NAMALWA (cell line): ENCODE results near the gene SELPLG.
"Not testable (repeated sequence)": the region's sequence is repeated elsewhere in the genome, so short reads cannot be mapped to it uniquely, and the experiment has no call there.

Source experiments
- DNase-seq: peaks from one replicate; pipeline ENCODE4 v3.0.0-alpha.2; 2015; ENCODE audit warnings: low spot score

The SELPLG gene

GRCh38 chr12:108603743-108604142 lies 30.0 kb downstream of the SELPLG start:
- DNase-seq, result no peak

- DNase-seq, result no peak
Measured at GRCh38 chr12:108602976-108603704, 30.6 kb downstream of the SELPLG start.

DNA sequence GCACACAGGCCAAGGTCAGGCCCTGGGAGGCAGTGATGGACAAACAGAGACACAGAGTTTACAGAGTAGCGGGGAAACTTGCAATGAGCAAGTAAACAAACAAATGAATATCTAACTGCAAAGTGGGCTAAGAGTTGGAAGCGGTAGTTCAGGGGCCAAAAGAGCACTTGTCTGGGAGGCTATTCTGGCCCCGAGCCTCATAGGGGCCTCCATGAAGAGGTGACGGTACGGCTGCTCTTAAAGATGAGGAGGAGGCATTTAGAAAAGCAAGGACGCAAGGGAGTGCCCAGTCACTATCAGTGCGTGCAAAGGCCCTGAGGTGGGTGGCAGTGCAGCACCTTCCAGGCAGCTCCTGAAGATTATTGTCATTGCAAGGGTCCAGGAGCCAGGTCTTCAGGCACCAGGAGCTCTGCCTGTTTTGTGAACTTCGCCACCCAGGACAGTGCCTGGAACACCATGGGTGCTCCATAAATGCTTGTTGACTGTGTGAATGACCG lies 31.4 kb downstream of the SELPLG start:
- DNase-seq, result no peak

- DNase-seq, result no peak
Measured at GRCh38 chr12:108600702-108601007, 33.0 kb downstream of the SELPLG start.

GRCh38 chr12:108599948-108600701 lies 33.6 kb downstream of the SELPLG start:
- no peak for DNase-seq

- no peak for DNase-seq
Measured at GRCh38 chr12:108599541-108599940, 34.2 kb downstream of the SELPLG start.

GRCh38 chr12:108598553-108599250 lies 35.0 kb downstream of the SELPLG start:
- no peak for DNase-seq

DNA sequence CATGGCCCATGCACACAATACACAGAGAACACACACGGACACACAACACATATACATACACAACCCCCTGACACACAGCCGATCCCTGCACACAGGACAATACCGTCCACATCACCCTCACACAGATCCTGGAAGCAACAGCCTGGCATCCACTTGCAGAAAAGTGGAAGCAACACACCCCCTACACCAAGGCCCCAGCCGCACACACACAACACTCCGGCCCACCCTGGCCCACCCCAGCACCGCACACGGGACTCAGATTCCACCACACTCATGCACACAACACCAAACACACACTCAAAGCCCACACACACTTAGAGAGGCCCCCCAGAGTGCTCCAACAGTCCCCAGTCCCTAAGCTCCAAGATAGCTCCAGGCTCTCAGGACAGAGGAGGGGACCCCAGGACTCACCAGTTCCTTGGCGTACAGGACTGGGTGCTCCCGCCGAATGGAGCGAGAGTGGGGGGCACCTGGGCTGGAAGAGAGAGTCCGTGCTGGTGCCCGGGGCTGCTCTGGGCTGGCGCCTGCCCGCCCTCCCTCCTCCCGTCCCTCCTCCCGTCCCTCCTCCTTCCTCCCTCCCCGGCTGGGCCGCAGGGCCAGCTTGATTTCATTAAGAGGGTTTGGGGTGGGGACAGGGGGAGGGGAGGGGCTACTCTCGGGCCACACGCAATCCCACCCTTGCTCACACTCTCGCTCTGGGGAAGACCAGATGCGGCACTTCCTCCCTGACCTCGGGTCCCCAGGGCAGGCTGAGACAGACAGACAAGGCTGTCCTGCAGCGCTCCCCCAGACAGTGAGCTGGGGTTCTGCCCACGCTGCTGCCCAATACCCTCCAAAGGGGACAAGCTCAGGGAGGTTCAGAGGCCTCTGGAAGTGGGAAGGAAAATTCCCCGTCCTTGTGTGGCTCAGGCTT lies 35.9 kb downstream of the SELPLG start, which contains the start of gene TMEM119:
TSS of gene TMEM119 (minus strand) at position 526 of the 913 bp plus-strand sequence. CDS start 5,701 bp downstream, outside the sequence.
- DNase-seq, result no peak

DNA sequence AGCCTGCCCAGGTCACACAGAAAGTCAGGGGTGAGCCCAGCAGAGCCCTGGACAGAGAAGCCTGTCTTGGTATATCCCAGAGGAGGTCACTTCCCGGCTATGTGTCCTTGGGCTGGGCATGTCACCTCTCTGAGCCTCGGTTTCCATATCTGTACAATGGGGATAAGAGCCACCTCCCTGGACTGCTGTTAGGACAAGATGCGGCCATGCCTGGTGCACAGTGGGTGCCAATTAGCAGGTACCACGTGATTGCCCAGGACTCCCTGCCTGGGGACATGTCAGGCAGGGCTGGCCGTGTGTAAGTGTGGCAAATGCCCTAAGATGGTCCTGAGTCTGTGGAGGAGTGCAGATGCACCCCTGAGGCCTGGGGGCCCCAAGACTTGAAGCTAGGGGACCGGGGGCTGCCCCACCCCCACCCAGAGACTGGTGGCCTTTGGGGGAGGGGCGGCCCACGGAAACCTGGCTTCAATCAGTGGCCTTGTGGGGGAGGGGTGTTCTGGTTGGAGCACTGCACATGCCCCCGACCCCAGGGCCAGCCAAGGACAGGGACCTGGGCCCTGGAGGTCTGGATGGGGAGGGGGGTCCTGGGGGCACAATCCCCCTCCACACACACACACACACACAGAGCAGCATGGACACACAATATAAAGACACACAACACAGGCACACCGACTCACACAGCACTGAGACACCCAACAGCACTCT lies 36.7 kb downstream of the SELPLG start:
- DNase-seq, result no peak

DNA sequence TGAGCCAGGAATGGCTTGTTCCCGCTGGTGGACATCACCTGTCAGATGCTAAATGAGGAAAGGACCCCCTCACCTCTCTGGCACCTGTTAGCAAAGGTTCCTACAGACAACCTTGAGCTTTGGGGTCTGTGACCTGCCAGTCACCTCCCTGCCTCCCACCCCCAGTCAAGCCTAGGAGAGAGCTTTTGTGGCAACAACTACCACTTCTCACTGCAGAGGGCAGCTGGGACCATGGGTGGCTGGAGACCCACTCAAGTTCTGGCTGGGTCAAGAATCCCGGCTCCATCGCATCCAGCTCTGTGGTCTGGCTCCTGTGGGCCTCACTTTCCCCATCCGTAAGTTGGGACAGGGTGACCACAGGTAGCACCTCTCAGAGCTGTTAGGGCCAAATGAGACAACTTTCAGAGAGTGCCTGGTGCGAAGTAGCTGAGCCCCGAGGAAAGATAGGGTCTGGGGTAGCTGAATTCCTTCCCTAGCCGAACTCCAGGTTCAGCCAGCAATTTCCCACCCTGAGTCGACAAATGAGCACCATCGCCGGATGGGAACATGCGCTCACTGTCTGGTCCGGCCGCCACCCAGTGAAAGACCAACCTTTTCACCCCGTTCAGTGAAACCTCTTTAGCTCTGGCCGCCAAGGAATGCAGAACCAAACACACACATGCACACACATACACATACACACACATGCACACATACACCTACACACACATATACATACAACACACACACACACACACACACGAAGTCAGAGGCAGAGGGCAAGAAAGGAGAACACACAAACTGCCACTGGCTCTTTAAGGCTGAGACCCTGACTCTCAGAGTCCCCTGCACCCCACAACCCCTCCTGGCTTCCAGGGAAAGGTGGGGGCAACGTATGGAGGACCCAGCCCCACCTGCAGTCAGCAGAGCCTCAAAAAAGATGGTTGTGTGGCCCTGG lies 37.7 kb downstream of the SELPLG start:
- DNase-seq, result no peak

DNA sequence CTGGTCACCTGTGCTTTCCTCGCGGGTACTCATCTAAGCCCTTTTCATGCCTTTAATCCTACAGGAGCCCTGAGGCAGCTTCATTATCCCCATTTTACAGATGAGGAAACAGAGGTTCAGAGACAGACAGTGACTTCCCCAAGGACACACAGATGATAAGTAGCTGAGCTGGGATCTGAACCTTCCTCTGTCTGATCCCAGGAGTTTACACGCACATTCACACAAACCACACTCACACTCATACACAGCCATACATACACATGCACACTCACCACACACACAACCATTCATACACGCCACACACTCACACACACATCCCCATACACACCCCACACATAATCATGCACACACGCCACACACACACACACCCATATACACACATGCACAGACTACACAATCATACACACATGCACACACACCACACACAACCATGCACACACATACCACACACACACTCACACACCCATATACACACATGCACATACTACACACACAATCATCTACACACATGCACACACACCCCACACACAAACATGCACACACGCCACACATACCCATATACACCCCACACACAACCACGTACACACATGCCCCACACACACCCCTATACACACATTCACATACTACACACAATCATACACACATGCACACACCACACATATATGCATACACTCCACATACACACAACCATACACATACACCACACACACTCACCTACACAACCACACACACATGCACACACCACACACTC lies 38.6 kb downstream of the SELPLG start:
- no peak for DNase-seq

DNA sequence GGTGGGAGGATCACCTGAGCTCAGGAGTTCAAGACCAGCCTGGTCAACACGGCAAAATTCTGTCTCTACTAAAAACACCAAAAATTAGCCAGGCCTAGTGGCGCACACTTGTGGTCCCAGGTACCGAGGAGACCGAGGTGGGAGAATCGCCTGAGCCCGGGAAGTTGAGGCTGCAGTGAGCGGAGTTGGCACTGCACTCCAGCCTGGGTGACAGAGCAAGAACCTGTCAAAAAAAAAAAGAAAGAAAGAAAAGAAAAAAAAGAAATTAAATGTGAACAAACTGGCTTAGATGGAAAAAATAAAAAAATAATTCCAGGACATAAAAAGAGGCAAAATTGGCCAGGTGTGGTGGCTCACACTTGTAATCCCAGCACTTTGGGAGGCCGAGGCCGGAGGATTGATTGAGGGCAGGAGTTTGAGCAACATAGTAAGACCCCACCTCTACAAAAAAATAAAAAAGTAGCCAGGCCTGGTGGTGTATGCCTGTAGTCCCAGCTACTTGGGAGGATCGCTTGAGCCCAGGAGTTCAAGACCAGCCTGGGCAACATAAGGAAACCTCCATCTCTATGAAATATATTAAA lies 39.3 kb downstream of the SELPLG start:
- no peak for DNase-seq

DNA sequence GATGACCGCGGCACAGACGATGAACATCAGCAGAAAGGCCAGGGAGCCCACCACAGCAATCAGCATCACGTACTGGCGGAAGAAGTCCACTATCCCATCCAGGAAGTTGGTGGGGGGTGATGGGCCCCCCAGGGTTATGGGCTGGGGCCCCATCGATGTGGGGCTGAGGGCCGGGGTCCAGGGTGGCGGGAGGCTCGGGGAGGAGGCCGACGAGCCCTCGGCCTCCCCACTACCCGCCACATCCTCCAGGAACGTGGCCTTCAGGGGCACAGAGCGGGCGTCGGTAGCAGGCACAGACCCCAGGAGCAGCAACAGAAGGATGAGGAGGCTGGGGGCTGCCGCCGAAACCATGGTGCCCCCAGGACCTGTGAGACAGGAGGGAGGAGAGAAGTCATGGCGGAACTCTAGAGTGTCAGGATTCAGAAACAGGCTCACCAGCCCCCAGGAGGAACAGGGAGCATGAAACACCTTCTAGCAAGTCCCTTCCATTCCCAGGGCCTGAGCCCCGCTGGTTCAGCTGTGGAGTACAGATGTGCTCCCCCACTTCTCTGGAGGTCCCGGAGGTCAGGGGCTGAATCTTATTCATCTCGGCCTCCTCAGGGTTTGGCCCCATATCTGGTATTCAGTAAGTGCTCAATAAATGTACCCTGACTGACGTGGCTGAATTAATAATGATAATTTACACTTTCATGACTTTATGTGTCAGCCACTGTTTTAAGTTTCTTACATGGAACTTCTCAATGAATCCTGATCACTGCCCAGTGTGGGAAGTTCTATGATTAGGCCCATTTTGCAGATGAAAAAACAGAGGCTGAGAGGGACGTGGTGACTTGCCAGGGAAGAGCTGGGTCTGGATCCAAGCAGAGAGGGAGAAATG lies 41.4 kb downstream of the SELPLG start:
- no peak for DNase-seq

- no peak for DNase-seq
Measured at GRCh38 chr12:108591267-108591980, 42.3 kb downstream of the SELPLG start.

DNA sequence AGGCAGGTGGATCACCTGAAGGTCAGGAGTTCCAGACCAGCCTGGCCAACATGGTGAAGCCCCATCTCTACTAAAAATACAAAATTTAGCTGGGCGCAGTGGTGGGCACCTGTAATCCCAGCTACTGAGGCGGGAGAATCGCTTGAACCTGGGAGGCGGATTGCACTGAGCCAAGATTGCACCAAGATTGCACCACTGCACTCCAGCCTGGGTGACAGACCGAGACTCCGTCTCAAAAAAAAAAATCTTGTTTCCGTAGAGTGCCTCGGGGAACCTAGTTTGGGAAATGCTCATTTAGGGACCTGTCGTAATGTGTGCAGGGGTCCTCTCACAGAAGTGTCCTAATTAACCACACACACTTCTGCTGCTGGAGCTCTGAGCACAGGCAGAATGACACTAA lies 43.2 kb downstream of the SELPLG start:
- DNase-seq, result not testable (repeated sequence)

DNA sequence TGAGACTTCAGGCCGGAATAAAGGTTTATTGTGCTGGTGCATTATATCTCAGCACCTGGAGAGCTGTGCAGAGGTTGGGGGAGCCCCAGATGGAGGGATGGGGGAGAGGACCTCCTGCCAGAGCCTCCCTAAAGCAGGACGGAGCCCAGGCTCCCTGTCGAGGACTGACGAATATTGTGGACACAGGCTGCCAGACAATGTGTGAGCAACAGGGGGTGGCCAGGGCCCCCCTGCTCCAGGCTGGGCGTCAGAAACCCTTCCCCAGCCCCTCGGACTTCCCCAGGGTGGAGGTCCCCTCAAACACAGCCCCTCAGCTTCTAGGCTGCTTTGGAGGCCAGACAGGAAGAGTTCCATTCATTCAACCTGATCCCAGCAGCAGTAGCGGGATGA lies 43.9 kb downstream of the SELPLG start:
- DNase-seq, result no peak
